GM12875 (cell line): ENCODE data around the gene DOCK1.
"Not testable (repeated sequence)": the region's sequence is repeated elsewhere in the genome, so short reads cannot be mapped to it uniquely, and the experiment has no call there.

ENCODE experiments used
- H3K4me3 ChIP-seq: one replicate; pipeline ENCODE4 v1.5.1; 2011; ENCODE audit warnings: low read depth, low read length, control low read depth
- CTCF ChIP-seq: IDR thresholded peaks from 2 replicates; pipeline ENCODE4 v1.5.1; 2011; ENCODE audit warnings: low read depth, mild to moderate bottlenecking, control low read depth, inconsistent platforms, low read length, moderate library complexity, borderline replicate concordance; ENCODE audit not compliant: insufficient read depth

DOCK1 gene

GRCh38 chr10:126909147-126909546, 3.9 kb downstream of the DOCK1 start:
- TF ChIP-seq CTCF, result no peak
- no peak overlapping the region for H3K4me3 ChIP-seq

- no peak for TF ChIP-seq CTCF
- no peak overlapping the region for H3K4me3 ChIP-seq
These were observed 5.0 kb downstream of the DOCK1 start for GRCh38 chr10:126910196-126910595.

- H3K4me3 ChIP-seq, result no peak overlapping the region
- TF ChIP-seq CTCF, result no peak
These were observed 5.6 kb downstream of the DOCK1 start for GRCh38 chr10:126910798-126911197.

DNA sequence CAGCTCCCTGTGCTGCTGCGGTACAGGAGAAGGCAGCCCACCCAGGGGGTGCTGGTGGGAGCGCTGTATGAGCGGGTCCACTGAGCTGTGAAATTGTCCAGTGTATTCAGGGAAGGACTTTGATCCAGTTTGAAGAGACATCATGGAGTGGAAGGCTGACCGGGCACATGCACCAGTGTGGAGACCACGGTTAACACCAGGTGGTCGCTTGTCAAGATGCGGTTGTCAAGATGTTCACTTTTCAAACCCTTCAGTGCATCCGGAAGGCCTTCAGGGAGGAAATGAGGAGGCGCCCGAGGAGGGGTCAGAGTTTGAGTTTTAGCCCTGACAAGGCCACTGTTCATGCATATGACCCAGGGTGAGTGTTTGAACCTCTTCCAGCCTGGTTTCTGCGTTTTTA, 6.1 kb downstream of the DOCK1 start:
- TF ChIP-seq CTCF, result no peak
- H3K4me3 ChIP-seq, result no peak overlapping the region

- no peak for TF ChIP-seq CTCF
- H3K4me3 ChIP-seq, result no peak overlapping the region
These were observed 8.1 kb downstream of the DOCK1 start for GRCh38 chr10:126913316-126913715.

DNA sequence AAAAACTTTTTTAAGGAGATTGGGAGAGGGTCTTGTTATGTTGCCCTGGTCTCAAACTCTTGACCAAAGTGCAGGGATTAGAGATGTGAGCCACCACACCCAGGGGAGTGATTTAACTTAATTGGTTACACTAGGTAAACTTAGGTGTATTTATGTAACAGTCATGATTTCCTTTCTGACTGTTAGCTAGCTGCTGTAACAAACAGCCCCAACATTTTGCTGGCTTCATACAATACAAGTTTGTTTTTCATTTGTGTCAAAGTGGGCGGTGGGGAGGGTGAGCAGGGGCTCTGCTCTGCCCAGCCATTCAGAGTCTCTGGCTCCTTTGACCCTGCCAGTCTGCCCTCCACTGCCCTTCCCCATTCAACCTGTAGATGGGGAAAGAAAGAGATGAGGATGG, 9.3 kb downstream of the DOCK1 start:
- TF ChIP-seq CTCF, result no peak
- H3K4me3 ChIP-seq, result no peak overlapping the region

DNA sequence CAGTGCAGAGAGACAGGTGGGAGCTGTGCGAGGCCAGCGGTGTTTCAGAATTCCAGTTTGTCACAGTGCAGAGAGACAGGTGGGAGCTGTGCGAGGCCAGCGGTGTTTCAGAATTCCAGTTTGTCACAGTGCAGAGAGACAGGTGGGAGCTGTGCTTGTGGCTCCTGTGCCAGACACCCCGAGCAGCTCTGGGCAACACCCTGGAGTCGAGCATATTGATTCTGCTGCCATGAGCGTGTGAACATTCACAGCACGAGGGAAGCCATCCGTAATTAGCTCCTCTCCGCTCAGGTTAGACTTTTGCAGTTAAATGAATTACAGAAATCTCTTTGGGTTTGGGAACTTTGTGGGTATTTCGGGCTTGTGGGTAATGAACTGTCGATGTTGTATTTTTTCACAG, 11.7 kb downstream of the DOCK1 start:
- not testable (repeated sequence) for H3K4me3 ChIP-seq

DNA sequence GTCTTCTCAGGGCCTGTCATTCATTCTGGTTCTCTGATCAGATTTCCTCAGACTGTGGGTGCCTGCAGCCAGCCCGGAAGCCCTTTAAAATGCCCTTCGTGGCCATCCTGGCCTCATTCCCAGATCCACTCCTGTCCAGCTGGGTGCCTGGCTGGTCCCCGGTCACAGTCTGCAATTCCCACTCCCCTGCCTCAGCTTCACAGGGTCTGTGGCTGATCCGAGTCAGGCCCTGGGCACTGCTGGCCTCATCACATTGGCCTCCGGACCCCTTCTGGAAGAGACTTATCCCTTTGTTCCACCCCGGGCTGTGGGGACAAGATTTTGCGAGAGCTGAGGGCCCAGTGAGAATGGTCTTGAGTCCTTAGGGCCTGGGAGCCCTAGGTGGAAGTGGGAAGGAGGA, 12.1 kb downstream of the DOCK1 start:
- no peak overlapping the region for H3K4me3 ChIP-seq
- no peak for TF ChIP-seq CTCF
